Measurements from ENCODE around the gene SLC7A11. TPM values are rescaled to one million over a fixed set of nuclear protein-coding genes. Genes with fewer than 3 reads are reported as not detected.
A peak's percentile ranks its signal among the peaks of the same experiment; 100 is the strongest.

SLC7A11 gene
- total and polyA plus RNA-seq, 2 donors from 2014 or later: 0.04 to 2.6 TPM

DNA sequence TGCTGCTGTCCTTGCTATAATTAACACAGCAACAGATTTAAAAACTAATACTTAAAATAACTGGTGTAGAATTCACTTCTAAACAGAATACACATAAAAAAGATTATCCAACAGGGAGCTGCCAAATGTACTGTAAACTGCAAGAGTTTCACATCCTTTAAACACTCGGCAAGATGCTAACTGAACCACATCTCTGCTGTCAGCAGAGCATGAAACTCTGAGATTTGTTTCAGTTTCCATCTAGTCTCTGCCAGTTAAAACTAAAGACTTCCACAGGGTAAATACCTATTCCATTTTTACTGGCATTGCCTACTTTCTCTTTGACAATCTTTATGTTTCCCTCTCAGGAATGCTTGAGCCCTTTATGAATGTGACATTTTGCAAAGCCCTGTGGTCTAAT lies 127.7 kb downstream of the SLC7A11 start:
- FAIRE-seq: no peak
- Histone ChIP-seq H3K36me3 (ENCODE audit: control insufficient read depth in 2 of 3, insufficient read depth in 3 of 3, low read length in 3 of 3) (no peaks in the 10 kb centered on the region), H3K4me3 (ENCODE audit: low read length in 3 of 3) (no peak overlapping the region), H3K4me1 (ENCODE audit: control insufficient read depth in 2 of 3, insufficient read depth in 2 of 3, low read depth in 1 of 3, low read length in 3 of 3) (no peaks in the 10 kb centered on the region), H3K27ac (ENCODE audit: low read depth in 2 of 2, low read length in 2 of 2) (no peak overlapping the region), H3K9ac (ENCODE audit: low read length in 3 of 3) (no peak overlapping the region), H3K27me3 (ENCODE audit: control insufficient read depth, insufficient read depth, low read length) (no peaks in the 10 kb centered on the region), H3K9me3 (ENCODE audit: control insufficient read depth in 2 of 3, insufficient read depth in 1 of 3, low read length in 3 of 3) (no peaks in the 10 kb centered on the region)
- intact Hi-C loops (cut with DNase I): no loop called here
- DNase-seq: peak in 2 of 5 donors; percentile 12 to 27
- no peak for TF ChIP-seq CTCF (IDR thresholded peaks at IDR 0.05; ENCODE audit: borderline replicate concordance, extremely low read depth, insufficient read depth)
